NCI-H2107 treated with DMSO at 0.1 percent for 48 hours (cell line): ENCODE data around the gene DENND2C.

ENCODE experiments used
- DNase-seq: peaks from one replicate; lab custom pipeline; 2025; ENCODE audit not compliant: unreplicated experiment; lab: John Stamatoyannopoulos, UW

The DENND2C gene

GRCh38 chr1:114550336-114550735, 119.5 kb downstream of the DENND2C start:
- no peak for DNase-seq

- DNase-seq = no peak
Observed at GRCh38 chr1:114549137-114549536, 120.7 kb downstream of the DENND2C start.

- no peak for DNase-seq
Observed at GRCh38 chr1:114547076-114547475, 122.8 kb downstream of the DENND2C start.

- DNase-seq = no peak
Observed at GRCh38 chr1:114545796-114546195, 124.1 kb downstream of the DENND2C start.

- DNase-seq = no peak
Observed at GRCh38 chr1:114545315-114545714, 124.5 kb downstream of the DENND2C start.

GRCh38 chr1:114540821-114541220, 129.0 kb downstream of the DENND2C start:
- DNase-seq = no peak

GRCh38 chr1:114540272-114540671, 129.6 kb downstream of the DENND2C start:
- DNase-seq = no peak

- no peak for DNase-seq
Observed at GRCh38 chr1:114536043-114536442, 133.8 kb downstream of the DENND2C start.

- DNase-seq = no peak
Observed at GRCh38 chr1:114535401-114535800, 134.4 kb downstream of the DENND2C start.
